SK-N-SH (cell line): Measurements from ENCODE around the gene NXPH4. TPM values are rescaled to one million over a fixed set of nuclear protein-coding genes. Genes with fewer than 3 reads are reported as not detected.

ENCODE experiments used
- CTCF ChIA-PET: fragments of 300-600, 350-600 bp; formaldehyde crosslinking; extraction: SDS; loops from one replicate; lab custom pipeline; 2021; lab: Yijun Ruan, JAX
- POLR2A ChIA-PET: fragments of 350-600 bp; sonication (Branson Sonifier 250); formaldehyde crosslinking; extraction: SDS; loops from one replicate; lab custom pipeline; 2020; ENCODE audit warnings: antibody characterized with exemption, inconsistent platforms; lab: Yijun Ruan, JAX
- DNase-seq: peaks from one replicate; pipeline ENCODE4 v3.0.0; 2012
- H2AFZ ChIP-seq: fragments of 200-600 bp; sonication (generic); 2 replicates; pipeline ENCODE4 v1.8.1; 2016; ENCODE audit warnings: antibody characterized with exemption, mild to moderate bottlenecking, low read depth
- H3F3A ChIP-seq: fragments of 200-600 bp; sonication (generic); replicated peaks from 2 replicates; pipeline ENCODE3; 2016; ENCODE audit warnings: antibody characterized with exemption, mild to moderate bottlenecking; ENCODE audit not compliant: insufficient read depth
- H3K27ac ChIP-seq, 2 experiments: fragments of 200-500 bp in 1 of 2; fragments of 200-600 bp in 1 of 2; sonication (Bioruptor generic) in 1 of 2; sonication (generic), shearing (Covaris generic) in 1 of 2; 2 replicates each; pipeline versions ENCODE4 v1.5.1 to v1.6.1; 2014 to 2016; ENCODE audit warnings: low read depth in 2 of 2, inconsistent platforms in 1 of 2, low read length in 1 of 2, mild to moderate bottlenecking in 1 of 2, mixed read lengths in 1 of 2
- H3K27me3 ChIP-seq: fragments of 200-600 bp; sonication (generic), shearing (Covaris generic); 2 replicates; pipeline ENCODE4 v1.6.1; 2016; ENCODE audit warnings: mixed run types; ENCODE audit not compliant: insufficient read depth
- H3K36me3 ChIP-seq, 2 experiments: fragments of 200-500 bp in 1 of 2; fragments of 200-600 bp in 1 of 2; sonication (Bioruptor generic) in 1 of 2; sonication (generic) in 1 of 2; replicated peaks in 1 of 2; 2 replicates each; pipeline versions ENCODE3 to v1.5.1; 2014 to 2016; ENCODE audit warnings: low read length in 1 of 2, mild to moderate bottlenecking in 1 of 2; ENCODE audit not compliant: insufficient read depth in 2 of 2, control insufficient read depth in 1 of 2
- H3K4me1 ChIP-seq, 2 experiments: fragments of 200-500 bp in 1 of 2; fragments of 200-600 bp in 1 of 2; sonication (Bioruptor generic) in 1 of 2; sonication (generic), shearing (Covaris generic) in 1 of 2; 2 replicates each; pipeline versions ENCODE4 v1.5.1 to v1.6.1; 2014 to 2016; ENCODE audit warnings: low read depth in 1 of 2, low read length in 1 of 2, mixed run types in 1 of 2; ENCODE audit not compliant: insufficient read depth in 2 of 2, control insufficient read depth in 1 of 2
- H3K4me2 ChIP-seq: fragments of 200-600 bp; sonication (generic), shearing (Covaris generic); 2 replicates; pipeline ENCODE4 v1.6.1; 2017; ENCODE audit warnings: mixed run types
- H3K4me3 ChIP-seq, 2 experiments: fragments of 200-500 bp in 1 of 2; fragments of 200-600 bp in 1 of 2; sonication (Bioruptor generic) in 1 of 2; sonication (generic), shearing (Covaris generic) in 1 of 2; 2 replicates each; pipeline versions ENCODE4 v1.5.1 to v1.8.1; 2014 to 2016; ENCODE audit warnings: low read depth in 2 of 2, inconsistent platforms in 1 of 2, low read length in 1 of 2, mild to moderate bottlenecking in 1 of 2, mixed read lengths in 1 of 2, moderate library complexity in 1 of 2
- H3K79me2 ChIP-seq: fragments of 200-600 bp; sonication (generic); 2 replicates; pipeline ENCODE4 v1.8.1; 2017; ENCODE audit warnings: mild to moderate bottlenecking; ENCODE audit not compliant: insufficient read depth
- H3K9ac ChIP-seq: fragments of 200-600 bp; sonication (generic); 2 replicates; pipeline ENCODE4 v1.6.1; 2017; ENCODE audit warnings: mixed run types
- H3K9me2 ChIP-seq: fragments of 200-600 bp; sonication (generic); 2 replicates; pipeline ENCODE4 v1.6.1; 2017; ENCODE audit warnings: mixed run types
- H3K9me3 ChIP-seq: fragments of 200-600 bp; sonication (generic); 2 replicates; pipeline ENCODE4 v1.6.1; 2017; ENCODE audit warnings: mixed run types, mild to moderate bottlenecking, moderate library complexity
- H4K20me1 ChIP-seq: fragments of 200-600 bp; sonication (generic); 2 replicates; pipeline ENCODE4 v1.6.1; 2017; ENCODE audit warnings: mild to moderate bottlenecking, mixed run types; ENCODE audit not compliant: insufficient read depth
- ELF1 ChIP-seq: IDR thresholded peaks from 2 replicates; pipeline ENCODE4 v1.4.0; 2012
- EP300 ChIP-seq, 2 experiments: IDR thresholded peaks; 2 replicates each; pipeline versions ENCODE4 v1.4.0 to v1.6.1; 2012; ENCODE audit warnings: borderline replicate concordance in 1 of 2, low read depth in 1 of 2, low read length in 1 of 2
- FOSL2 ChIP-seq: IDR thresholded peaks from 2 replicates; pipeline ENCODE4 v1.4.0; 2012; ENCODE audit warnings: low read depth, mild to moderate bottlenecking, moderate library complexity, borderline replicate concordance
- FOXJ3 ChIP-seq: sonication (generic); formaldehyde crosslinking; IDR thresholded peaks from 2 replicates; pipeline ENCODE4 v1.5.1; 2020; ENCODE audit warnings: mild to moderate bottlenecking, missing genetic modification reagents
- GATA2 ChIP-seq: sonication (generic); formaldehyde crosslinking; IDR thresholded peaks from 2 replicates; pipeline ENCODE4 v1.5.0; 2020; ENCODE audit warnings: mild to moderate bottlenecking, missing genetic modification reagents
- POLR2AphosphoS5 ChIP-seq: IDR thresholded peaks from 2 replicates; pipeline ENCODE4 v1.6.1; 2012; ENCODE audit warnings: low read depth, low read length
- RAD21 ChIP-seq: IDR thresholded peaks from 2 replicates; pipeline ENCODE4 v1.6.1; 2012; ENCODE audit warnings: mild to moderate bottlenecking, low read length
- RCOR1 ChIP-seq: fragments of 150-350 bp; IDR thresholded peaks from 2 replicates; pipeline ENCODE4 v1.6.1; 2017; ENCODE audit warnings: antibody characterized with exemption, low read length
- RFX5 ChIP-seq: IDR thresholded peaks from 2 replicates; pipeline ENCODE4 v1.6.1; 2012; ENCODE audit warnings: mild to moderate bottlenecking, improper control_type of control experiment, low read length
- RXRA ChIP-seq: IDR thresholded peaks from 2 replicates; pipeline ENCODE4 v1.4.0; 2012; ENCODE audit warnings: low read depth, mild to moderate bottlenecking, borderline replicate concordance
- SIN3A ChIP-seq: IDR thresholded peaks from 2 replicates; pipeline ENCODE4 v1.6.1; 2012; ENCODE audit warnings: low read depth, mild to moderate bottlenecking, low read length, moderate library complexity, borderline replicate concordance
- TAF1 ChIP-seq: IDR thresholded peaks from 2 replicates; pipeline ENCODE4 v1.6.1; 2012; ENCODE audit warnings: low read depth, mild to moderate bottlenecking, low read length, moderate library complexity, borderline replicate concordance
- TEAD4 ChIP-seq: IDR thresholded peaks from 2 replicates; pipeline ENCODE4 v1.4.0; 2012; ENCODE audit warnings: mild to moderate bottlenecking, borderline replicate concordance; ENCODE audit not compliant: insufficient read depth
- YY1 ChIP-seq: IDR thresholded peaks from 2 replicates; pipeline ENCODE4 v1.4.0; 2012; ENCODE audit warnings: low read depth, mild to moderate bottlenecking
- WGBS: methylation state at CpG from one replicate; pipeline ENCODE4 v1.1.6; 2017; ENCODE audit warnings: low lambda C conversion rate; 5-methylcytosine and 5-hydroxymethylcytosine counted together
- polyA plus RNA-seq, 3 experiments: library from polyadenylated mRNA; depleted of rRNA; stranded (reverse); fragments of >200 nt; gene quantifications; 2 replicates each; pipeline ENCODE4 v1.2.3, GENCODE V29; 2012
- TF ChIP-seq, protein P1 (sequence below): IDR thresholded peaks from 2 replicates; pipeline ENCODE4 v1.6.1; 2012; ENCODE audit warnings: mild to moderate bottlenecking, low read depth, low read length, moderate library complexity
- TF ChIP-seq, protein P2 (sequence below): fragments of 150-350 bp; IDR thresholded peaks from 2 replicates; pipeline ENCODE4 v1.6.1; 2017; ENCODE audit warnings: antibody characterized with exemption, low read length, low read depth, borderline replicate concordance
- TF ChIP-seq, protein P3 (sequence below): fragments of 200-600 bp; sonication (generic); IDR thresholded peaks from 2 replicates; pipeline ENCODE4 v1.6.1; 2017; ENCODE audit warnings: antibody characterized with exemption, mild to moderate bottlenecking, moderate library complexity

The NXPH4 gene
- polyA plus RNA-seq, 1 of the 3 experiments (the other 2 are of a cell fraction): 0.31 TPM

DNA sequence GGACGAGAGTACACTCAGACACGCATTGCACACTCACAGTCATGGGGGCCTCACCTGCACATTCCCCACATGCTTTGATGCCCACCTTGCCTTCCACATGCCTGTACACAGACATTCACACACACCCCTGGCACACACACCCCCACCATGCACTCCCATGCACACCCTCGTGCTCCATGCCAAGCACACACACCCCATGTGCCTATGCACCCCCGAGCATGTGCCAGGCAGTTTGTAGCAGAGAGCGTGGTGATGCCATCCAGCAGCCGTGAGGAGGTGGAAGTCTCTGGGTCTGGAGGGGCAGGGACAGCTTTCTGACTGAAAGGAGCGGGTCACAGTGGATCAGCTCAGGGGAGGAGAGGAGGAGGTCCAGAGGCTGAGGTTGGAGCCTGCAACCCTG lies 10.7 kb upstream of the NXPH4 start (continued):
- TF ChIP-seq RFX5: no peak
- TF ChIP-seq RAD21: no peak

DNA sequence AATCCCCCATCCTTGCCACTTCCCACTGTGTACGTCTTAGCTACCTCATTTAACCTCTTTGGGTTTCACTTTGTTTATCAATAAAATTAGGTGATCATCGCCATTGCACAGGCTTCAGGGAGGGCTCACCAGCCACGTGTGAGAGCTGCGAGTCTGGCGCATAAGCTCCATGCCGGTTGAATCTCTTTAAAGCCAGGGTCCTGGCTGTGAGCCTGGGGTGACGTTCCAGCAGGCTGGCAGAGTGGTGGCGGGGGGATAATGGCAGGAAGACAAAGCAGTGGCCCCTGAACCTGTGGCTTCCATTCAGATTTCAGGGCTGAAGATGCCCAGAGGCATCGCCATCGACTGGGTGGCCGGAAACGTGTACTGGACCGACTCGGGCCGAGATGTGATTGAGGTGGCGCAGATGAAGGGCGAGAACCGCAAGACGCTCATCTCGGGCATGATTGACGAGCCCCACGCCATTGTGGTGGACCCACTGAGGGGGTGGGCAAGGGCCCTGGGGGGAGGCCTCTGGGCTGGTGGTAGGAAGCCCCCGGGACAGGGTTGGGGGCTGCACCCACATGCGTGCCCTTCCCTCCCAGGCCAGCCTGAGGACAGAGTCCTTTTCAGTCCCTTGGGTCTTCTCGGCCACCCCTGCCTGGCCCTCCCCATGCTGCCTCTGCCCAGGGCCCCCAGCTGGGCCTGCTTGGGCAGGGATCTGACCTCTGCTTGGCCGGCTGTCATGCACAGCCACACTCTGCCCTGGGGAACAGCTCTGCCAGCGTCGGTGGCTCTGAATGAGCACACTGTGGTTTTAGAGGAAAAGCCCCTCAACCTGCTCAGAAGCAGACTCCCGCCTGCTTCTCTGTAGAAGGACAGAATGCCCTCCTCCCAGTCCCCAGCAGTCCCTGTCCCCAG lies 8.6 kb upstream of the NXPH4 start:
- POLR2A ChIA-PET: no interaction called here
- H3F3A ChIP-seq: peaks cover 3% of the 10 kb centered on the region
- no peaks in the 10 kb centered on the region for H4K20me1 ChIP-seq
- H3K9ac ChIP-seq: no peak overlapping the region
- WGBS: 88% methylated on average over 24 of the region's 29 CpGs
- H3K27me3 ChIP-seq: no peaks in the 10 kb centered on the region
- no peak overlapping the region for H3K4me3 ChIP-seq
- H3K9me3 ChIP-seq: no peaks in the 10 kb centered on the region
- no peak for TF ChIP-seq TEAD4
- TF ChIP-seq FOSL2: no peak
- TF ChIP-seq POLR2AphosphoS5: no peak
- no peak for TF ChIP-seq RFX5
- no peak for TF ChIP-seq RXRA
- TF ChIP-seq, all 33 proteins: peak for 0
- no peaks in the 10 kb centered on the region for H3K4me1 ChIP-seq
- H3K79me2 ChIP-seq: no peaks in the 10 kb centered on the region
- no peak overlapping the region for H3K4me2 ChIP-seq
- CTCF ChIA-PET: interaction anchor here (0.8 to 15.9 kb wide), 6 partner anchors 10 to 98 kb away, joined by 3 to 937 read pairs (median 4); partner anchors contain the start of genes SHMT2 and STAC3
- peaks cover 5 to 54% of the 10 kb centered on the region in 2 experiments for H3K36me3 ChIP-seq
- H2AFZ ChIP-seq: no peak overlapping the region
- no peaks in the 10 kb centered on the region for H3K9me2 ChIP-seq
- no peak for DNase-seq
- no peak overlapping the region for H3K27ac ChIP-seq

DNA sequence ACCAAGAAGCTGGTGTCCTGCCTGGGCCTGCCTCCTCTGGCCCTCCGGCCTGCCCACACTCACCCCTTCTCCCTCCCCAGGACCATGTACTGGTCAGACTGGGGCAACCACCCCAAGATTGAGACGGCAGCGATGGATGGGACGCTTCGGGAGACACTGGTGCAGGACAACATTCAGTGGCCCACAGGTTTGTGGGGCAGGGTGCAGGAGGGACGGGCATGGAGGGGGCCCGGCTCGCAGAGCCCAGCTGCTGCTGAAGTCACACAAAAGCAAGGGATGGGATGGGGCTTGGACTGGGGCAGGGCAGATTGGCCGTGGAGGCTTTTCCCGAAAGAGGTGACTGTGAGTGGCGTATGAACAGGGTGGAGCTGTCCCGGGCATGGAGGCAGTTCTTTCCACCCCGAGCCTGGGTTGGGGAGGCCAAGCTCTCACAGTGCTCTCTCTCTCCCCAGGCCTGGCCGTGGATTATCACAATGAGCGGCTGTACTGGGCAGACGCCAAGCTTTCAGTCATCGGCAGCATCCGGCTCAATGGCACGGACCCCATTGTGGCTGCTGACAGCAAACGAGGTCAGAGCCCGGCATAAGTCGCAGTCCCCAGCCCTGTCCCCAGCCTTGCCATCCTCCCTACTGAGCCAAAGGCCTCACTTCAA lies 7.8 kb upstream of the NXPH4 start:
- no peak for DNase-seq
- Histone ChIP-seq H3K9me3 (no peaks in the 10 kb centered on the region), H3K36me3 (peaks cover 5 to 46% of the 10 kb centered on the region in 2 experiments), H4K20me1 (no peaks in the 10 kb centered on the region), H3K27ac (no peak overlapping the region), H3K4me3 (no peak overlapping the region), H2AFZ (no peak overlapping the region), H3K4me2 (no peak overlapping the region), H3K27me3 (no peaks in the 10 kb centered on the region), H3F3A (peaks cover 9% of the 10 kb centered on the region), H3K9me2 (no peaks in the 10 kb centered on the region), H3K9ac (no peak overlapping the region), H3K4me1 (peaks cover 0 to 4% of the 10 kb centered on the region in 2 experiments; a peak in 1 of 4 replicates), H3K79me2 (no peaks in the 10 kb centered on the region)
- TF ChIP-seq RCOR1 (no peak), TAF1 (no peak), FOXJ3 (CRISPR knock-in tag) (no peak), SIN3A (no peak), TEAD4 (no peak), GATA2 (CRISPR knock-in tag) (no peak), YY1 (no peak), ELF1 (no peak), EP300 (IDR thresholded peaks at IDR 0.05; ENCODE audit: borderline replicate concordance in 1 of 2, low read depth in 1 of 2, low read length in 1 of 2) (no peak)
- TF ChIP-seq, protein P1, sequence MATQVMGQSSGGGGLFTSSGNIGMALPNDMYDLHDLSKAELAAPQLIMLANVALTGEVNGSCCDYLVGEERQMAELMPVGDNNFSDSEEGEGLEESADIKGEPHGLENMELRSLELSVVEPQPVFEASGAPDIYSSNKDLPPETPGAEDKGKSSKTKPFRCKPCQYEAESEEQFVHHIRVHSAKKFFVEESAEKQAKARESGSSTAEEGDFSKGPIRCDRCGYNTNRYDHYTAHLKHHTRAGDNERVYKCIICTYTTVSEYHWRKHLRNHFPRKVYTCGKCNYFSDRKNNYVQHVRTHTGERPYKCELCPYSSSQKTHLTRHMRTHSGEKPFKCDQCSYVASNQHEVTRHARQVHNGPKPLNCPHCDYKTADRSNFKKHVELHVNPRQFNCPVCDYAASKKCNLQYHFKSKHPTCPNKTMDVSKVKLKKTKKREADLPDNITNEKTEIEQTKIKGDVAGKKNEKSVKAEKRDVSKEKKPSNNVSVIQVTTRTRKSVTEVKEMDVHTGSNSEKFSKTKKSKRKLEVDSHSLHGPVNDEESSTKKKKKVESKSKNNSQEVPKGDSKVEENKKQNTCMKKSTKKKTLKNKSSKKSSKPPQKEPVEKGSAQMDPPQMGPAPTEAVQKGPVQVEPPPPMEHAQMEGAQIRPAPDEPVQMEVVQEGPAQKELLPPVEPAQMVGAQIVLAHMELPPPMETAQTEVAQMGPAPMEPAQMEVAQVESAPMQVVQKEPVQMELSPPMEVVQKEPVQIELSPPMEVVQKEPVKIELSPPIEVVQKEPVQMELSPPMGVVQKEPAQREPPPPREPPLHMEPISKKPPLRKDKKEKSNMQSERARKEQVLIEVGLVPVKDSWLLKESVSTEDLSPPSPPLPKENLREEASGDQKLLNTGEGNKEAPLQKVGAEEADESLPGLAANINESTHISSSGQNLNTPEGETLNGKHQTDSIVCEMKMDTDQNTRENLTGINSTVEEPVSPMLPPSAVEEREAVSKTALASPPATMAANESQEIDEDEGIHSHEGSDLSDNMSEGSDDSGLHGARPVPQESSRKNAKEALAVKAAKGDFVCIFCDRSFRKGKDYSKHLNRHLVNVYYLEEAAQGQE: no peak
- TF ChIP-seq, protein P2, sequence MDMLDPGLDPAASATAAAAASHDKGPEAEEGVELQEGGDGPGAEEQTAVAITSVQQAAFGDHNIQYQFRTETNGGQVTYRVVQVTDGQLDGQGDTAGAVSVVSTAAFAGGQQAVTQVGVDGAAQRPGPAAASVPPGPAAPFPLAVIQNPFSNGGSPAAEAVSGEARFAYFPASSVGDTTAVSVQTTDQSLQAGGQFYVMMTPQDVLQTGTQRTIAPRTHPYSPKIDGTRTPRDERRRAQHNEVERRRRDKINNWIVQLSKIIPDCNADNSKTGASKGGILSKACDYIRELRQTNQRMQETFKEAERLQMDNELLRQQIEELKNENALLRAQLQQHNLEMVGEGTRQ: no peak
- TF ChIP-seq, protein P3, sequence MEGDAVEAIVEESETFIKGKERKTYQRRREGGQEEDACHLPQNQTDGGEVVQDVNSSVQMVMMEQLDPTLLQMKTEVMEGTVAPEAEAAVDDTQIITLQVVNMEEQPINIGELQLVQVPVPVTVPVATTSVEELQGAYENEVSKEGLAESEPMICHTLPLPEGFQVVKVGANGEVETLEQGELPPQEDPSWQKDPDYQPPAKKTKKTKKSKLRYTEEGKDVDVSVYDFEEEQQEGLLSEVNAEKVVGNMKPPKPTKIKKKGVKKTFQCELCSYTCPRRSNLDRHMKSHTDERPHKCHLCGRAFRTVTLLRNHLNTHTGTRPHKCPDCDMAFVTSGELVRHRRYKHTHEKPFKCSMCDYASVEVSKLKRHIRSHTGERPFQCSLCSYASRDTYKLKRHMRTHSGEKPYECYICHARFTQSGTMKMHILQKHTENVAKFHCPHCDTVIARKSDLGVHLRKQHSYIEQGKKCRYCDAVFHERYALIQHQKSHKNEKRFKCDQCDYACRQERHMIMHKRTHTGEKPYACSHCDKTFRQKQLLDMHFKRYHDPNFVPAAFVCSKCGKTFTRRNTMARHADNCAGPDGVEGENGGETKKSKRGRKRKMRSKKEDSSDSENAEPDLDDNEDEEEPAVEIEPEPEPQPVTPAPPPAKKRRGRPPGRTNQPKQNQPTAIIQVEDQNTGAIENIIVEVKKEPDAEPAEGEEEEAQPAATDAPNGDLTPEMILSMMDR: no peak
- POLR2A ChIA-PET: interaction anchor here (0.7 kb wide), 1 partner anchor 30 kb away, joined by 3 read pairs; no protein-coding TSS in a partner anchor
- 90% methylated on average over 17 of the region's 22 CpGs for WGBS
- CTCF ChIA-PET: interaction anchor here (1.0 to 15.9 kb wide), 4 partner anchors 9 to 84 kb away, joined by 3 to 937 read pairs (median 4); partner anchors contain the start of genes SHMT2 and STAC3
